Medulla oblongata (tissue), 1 donor: ENCODE data around the gene TRIO.

ENCODE experiments used
- DNase-seq: peaks from one replicate; pipeline ENCODE4 v3.0.0-alpha.2; 2015; ENCODE audit errors: extremely low spot score

Gene TRIO

DNA sequence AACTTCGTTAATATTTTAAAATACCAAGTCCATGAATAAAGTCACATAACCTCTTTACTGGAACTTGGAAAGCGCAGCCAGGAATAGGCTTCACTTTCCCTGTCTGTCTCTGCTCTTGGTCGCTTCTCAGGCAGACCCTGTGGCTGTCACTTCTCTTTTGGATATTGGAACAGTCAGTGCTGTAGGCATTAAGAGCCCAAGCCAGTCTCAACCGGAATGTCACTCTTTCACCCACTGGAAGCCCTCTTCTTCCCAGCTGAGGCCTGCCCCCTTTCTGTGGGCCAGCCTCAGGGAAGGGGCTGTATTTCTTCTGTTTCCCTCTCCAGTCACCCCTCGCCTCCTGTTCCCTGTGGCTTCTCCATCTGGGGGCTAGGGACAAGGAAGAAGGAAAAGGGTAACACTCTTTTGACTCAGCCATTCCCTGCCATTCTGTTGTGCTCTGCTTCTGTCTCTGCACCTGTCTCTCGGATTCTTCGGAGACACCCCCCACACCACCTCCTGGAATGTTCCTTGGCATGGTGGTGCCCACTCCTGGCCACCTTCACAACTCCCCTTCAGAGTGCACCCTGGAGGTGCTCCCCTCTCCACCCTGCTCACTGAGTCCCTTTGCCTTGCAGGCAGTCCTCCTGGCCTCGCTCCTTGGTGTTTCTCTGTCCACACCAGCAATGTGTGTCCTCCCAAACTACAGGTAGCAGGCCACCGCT, 103.4 kb downstream of the TRIO start:
- no peak for DNase-seq

- DNase-seq: no peak
Observed at GRCh38 chr5:14247054-14247386, 103.9 kb downstream of the TRIO start.

- no peak for DNase-seq
Observed at GRCh38 chr5:14249258-14250082, 106.3 kb downstream of the TRIO start.

DNA sequence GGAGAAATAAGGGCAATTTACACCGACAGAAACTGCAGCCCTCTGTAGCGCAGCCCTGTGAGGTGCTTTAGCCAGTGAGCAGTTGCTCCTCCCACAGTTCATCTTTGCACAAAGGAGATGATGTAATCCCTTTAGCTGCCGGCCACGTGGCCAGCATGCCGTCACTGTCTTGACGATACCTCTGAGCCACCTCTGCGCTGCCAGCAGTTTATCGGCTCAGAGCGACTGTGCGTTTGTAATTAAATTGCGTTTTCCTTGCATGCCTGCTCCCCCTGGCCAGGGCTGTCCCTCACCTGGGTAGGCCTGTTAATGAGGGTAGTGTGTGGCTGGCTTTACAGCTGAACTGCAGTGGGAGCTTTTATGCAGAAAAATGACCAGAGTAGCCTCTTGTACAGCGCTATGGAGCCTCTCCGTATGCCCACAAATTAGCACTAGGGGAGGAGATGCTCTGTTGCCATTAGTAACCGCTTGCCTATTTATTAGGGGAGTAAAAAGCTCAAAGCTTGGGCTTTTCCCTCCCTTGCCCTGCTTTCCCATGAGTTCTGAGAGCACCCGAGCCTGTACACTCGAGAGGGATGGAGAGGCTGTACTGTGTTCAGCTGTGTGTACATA, 107.0 kb downstream of the TRIO start:
- peak; percentile 87 for DNase-seq

DNA sequence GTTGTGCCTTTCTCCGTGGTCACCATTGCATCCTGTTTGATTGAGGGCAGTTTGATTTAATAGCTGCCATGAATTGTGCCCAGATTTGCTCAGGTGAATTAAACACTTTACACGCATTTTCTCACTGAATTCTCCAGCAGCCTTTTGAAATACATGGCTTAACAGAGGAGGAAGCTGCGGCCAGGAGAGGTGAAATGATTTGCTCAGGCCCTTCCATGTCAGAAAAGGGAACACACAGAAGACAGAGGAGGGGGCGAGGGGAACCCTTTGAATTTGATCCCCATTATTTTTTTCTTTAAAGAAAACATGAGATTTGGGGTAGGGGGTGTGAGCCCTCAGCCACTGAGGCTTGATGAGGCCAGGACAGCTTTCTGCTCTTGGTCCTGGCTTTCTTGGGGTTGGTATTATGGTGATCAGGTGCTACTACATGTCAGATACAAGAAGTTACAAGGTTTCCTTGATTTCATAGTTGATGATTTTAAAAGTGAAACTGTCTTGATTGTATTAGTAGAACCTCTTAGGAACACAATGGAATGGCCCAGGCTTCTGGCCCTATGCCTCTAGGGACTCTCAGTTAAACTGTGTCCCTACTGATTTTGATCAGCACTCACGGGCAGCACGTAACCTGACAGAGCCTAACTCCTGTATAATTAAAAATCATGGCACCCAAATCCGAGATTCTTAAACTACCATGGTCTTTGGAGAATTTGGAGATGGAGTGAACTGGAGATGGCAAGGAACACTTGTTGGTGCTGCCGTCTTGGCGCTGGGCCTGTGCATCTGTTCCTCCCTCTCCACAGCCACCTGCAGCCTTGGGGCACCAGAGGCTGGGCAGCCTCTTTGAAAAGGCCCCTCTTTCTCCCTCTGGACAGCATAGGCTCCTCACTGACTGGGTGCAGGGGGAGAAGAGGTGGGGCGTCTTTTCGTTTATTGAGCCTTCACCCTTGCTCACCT, 107.9 kb downstream of the TRIO start:
- peak; percentile 17 for DNase-seq

GRCh38 chr5:14251733-14252132, 108.6 kb downstream of the TRIO start:
- DNase-seq: no peak

- no peak for DNase-seq
Observed at GRCh38 chr5:14252793-14253192, 109.7 kb downstream of the TRIO start.

GRCh38 chr5:14254686-14255085, 111.5 kb downstream of the TRIO start:
- DNase-seq: no peak

DNA sequence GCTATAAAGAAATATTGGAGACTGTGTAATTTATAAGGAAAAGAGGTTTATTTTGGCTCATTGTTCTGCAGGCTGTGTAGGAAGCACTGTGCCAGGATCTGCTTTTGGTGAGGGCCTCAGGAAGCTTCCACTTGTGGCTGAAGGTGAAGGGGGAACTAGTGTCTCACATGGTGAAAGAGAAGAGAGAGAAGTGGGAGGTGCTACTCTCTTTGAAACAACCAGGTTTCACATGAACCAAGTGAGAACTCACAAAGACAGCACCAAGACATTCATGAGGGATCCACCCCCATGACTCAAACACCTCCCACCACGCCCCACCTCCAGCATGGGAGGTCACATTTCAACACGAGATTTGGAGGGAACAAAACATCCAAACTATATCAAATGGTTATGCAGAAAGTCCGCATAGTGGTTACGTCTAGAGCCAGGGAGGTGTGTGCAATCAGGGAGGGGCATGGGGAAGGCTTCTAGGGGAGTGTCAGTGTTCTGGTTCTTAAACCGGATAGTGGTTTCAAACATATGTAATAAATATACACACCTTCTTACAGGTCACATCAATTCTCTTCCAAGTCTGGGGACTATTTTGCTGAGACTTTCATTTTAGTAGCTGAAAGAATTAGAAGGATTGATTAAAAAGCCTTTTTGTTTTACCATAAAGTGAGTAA, 113.0 kb downstream of the TRIO start:
- no peak for DNase-seq

- DNase-seq: no peak
Observed at GRCh38 chr5:14256756-14257393, 113.7 kb downstream of the TRIO start.

DNA sequence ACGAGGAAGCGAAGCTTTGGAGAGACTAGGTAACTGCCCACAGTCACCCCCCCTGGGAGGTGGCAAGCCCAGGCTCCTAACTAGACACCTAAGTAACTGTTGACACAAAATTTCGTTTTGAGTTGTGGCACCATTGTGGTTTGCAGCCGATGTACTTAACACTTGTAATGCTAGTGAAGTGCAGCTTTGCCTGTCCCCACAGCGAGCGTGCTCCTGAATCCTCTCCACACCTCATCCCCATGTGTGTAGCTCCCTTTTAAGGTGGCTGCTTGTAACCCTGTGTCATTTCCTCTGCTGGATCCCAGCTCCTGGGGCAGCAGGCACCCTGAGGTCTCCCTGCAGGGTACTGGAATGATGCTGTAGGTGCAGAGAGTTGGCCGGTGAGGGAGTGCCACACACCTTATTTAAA, 114.9 kb downstream of the TRIO start:
- DNase-seq: no peak

DNA sequence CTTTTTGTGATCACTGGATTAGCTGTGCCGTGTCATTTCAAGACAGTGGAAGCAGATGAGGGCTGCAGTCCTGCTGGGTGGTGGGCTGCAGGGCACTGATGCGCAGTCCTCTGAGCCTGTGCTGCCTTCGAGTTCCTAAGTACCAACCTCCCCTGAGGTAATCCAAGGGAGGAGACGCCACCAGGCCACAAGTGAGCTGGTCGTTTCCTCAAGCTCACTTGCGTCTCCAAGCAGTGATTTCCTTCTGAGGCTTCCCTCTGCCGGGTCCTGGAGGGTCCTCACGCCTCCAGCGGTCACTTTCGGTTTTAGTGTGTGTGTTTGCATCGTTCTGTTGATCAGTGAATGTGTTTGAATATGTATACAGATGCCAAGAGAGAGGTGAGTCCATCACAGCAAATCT, 115.7 kb downstream of the TRIO start:
- no peak for DNase-seq

DNA sequence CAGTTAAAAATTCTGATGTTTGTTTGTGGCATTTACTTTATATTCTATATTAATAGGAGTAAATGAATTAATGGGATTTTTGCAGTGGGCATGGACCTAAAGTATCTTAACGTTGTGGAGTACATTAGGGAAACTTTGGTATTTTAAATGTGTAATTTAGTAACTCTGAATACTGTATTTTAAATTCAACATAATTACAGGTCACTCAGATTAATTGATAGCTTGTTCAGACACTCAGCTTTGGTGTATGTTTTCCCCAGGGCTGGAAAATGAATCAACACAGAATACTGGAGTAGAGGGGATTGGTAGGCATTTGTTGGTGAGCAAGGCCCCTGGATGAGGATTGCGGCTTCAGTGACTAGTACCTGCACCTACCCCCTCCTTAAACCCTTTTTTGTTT, 117.5 kb downstream of the TRIO start:
- DNase-seq: no peak

- DNase-seq: no peak
Observed at GRCh38 chr5:14261235-14261634, 118.1 kb downstream of the TRIO start.

- DNase-seq: no peak
Observed at GRCh38 chr5:14261856-14262611, 118.9 kb downstream of the TRIO start.

DNA sequence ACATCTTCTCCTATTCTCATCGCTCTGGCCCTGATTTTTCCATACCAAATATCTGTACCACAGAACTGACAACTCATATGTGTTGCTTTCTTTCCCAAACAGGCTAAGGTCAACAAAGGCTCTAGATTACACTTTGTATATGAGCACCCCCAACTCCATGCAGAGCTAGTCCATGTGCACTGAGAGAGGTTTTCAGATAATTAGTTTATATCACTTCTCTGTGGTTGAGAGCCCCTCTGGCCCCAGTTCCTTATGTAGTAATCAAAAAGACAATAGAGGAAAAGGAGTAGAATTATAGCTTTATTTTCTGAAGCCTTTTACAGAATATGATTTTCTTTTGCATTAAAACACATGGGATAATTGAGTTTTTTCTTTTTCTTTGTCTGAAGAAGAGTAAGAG, 120.0 kb downstream of the TRIO start:
- DNase-seq: no peak

DNA sequence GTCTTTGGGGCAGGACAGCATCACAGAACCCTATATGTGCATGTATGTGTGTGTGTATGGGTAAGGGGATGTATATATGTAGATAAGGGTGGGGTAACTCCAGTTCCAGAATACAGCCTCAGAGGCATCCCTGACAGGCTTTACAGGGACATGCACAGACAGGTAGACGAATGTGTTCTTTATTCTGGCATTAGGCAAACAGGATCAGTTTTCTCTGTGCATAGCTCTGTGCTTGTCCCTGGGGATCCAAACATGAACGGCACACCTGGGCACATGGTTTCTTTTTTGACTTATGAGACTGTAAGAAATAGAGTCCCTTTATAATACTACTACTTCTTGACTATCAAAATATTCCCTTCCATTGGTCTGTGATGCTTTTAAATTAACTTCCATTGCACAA, 120.6 kb downstream of the TRIO start:
- no peak for DNase-seq

- peak; percentile 90 for DNase-seq
Observed at GRCh38 chr5:14264605-14265316, 121.6 kb downstream of the TRIO start.

GRCh38 chr5:14265570-14265969, 122.4 kb downstream of the TRIO start:
- DNase-seq: no peak
